Neural cell (in vitro differentiated cells): ENCODE data around the gene YBX2. TPM values are rescaled to one million over a fixed set of nuclear protein-coding genes. Genes with fewer than 3 reads are reported as not detected.

Experiments
- H2AFZ ChIP-seq: fragments of 200-600, 300-800 bp; sonication (generic), shearing (Covaris generic); 2 replicates; pipeline ENCODE4 v1.6.0; 2014; ENCODE audit warnings: low read depth, mild to moderate bottlenecking, antibody characterized with exemption, low read length, moderate library complexity
- H3F3A ChIP-seq: fragments of 200-600 bp; shearing (Covaris generic); 2 replicates; pipeline ENCODE4 v1.6.1; 2016; ENCODE audit warnings: mild to moderate bottlenecking, moderate library complexity, mixed read lengths, antibody characterized with exemption, low read length; ENCODE audit not compliant: insufficient read depth, poor library complexity, severe bottlenecking
- H3K27ac ChIP-seq: fragments of 200-600, 300-800 bp; sonication (generic), shearing (Covaris generic); 2 replicates; pipeline ENCODE4 v1.5.1; 2014; ENCODE audit warnings: mild to moderate bottlenecking, low read length, moderate library complexity
- H3K27me3 ChIP-seq: fragments of 300-800, 200-600 bp; sonication (generic), shearing (Covaris generic); 2 replicates; pipeline ENCODE4 v1.6.0; 2014; ENCODE audit warnings: mild to moderate bottlenecking, low read depth, low read length, moderate library complexity; ENCODE audit not compliant: insufficient read depth
- H3K36me3 ChIP-seq: fragments of 300-800, 200-600 bp; sonication (generic), shearing (Covaris generic); 2 replicates; pipeline ENCODE4 v1.5.1; 2014; ENCODE audit warnings: mild to moderate bottlenecking, antibody characterized with exemption, low read length, moderate library complexity; ENCODE audit not compliant: insufficient read depth
- H3K4me2 ChIP-seq: fragments of 300-800, 200-600 bp; sonication (generic), shearing (Covaris generic); 2 replicates; pipeline ENCODE4 v1.6.0; 2014; ENCODE audit warnings: mild to moderate bottlenecking, low read length
- H3K4me3 ChIP-seq: fragments of 300-800, 200-600 bp; sonication (generic), shearing (Covaris generic); 2 replicates; pipeline ENCODE4 v1.5.1; 2014; ENCODE audit warnings: mild to moderate bottlenecking, low read length, moderate library complexity
- H3K79me2 ChIP-seq: fragments of 200-600 bp; shearing (Covaris generic); replicated peaks from 2 replicates; pipeline ENCODE4 v1.6.0; 2014; ENCODE audit warnings: mild to moderate bottlenecking, low read length, moderate library complexity; ENCODE audit not compliant: insufficient read depth
- H3K9ac ChIP-seq: fragments of 300-800, 200-600 bp; sonication (generic), shearing (Covaris generic); 2 replicates; pipeline ENCODE4 v1.6.1; 2016; ENCODE audit warnings: mild to moderate bottlenecking, low read length, mixed read lengths
- H3K9me2 ChIP-seq: fragments of 200-600 bp; shearing (Covaris generic); 2 replicates; pipeline ENCODE4 v1.6.1; 2016; ENCODE audit warnings: mild to moderate bottlenecking, low read length, mixed read lengths; ENCODE audit not compliant: insufficient read depth
- H3K9me3 ChIP-seq: fragments of 200-600, 300-800 bp; sonication (generic), shearing (Covaris generic); 2 replicates; pipeline ENCODE4 v1.6.1; 2016; ENCODE audit warnings: mild to moderate bottlenecking, mixed run types, low read length, moderate library complexity, mixed read lengths
- H4K20me1 ChIP-seq: fragments of 200-600 bp; shearing (Covaris generic); 2 replicates; pipeline ENCODE4 v1.6.1; 2016; ENCODE audit warnings: mild to moderate bottlenecking, mixed run types; ENCODE audit not compliant: insufficient read depth
- EP300 ChIP-seq: fragments of 450-650 bp; conservative IDR thresholded peaks from 2 replicates; pipeline ENCODE4 v1.6.1; 2014; ENCODE audit warnings: antibody characterized with exemption, mild to moderate bottlenecking, moderate library complexity; ENCODE audit not compliant: poor library complexity, severe bottlenecking
- EZH2 ChIP-seq: fragments of 200-600, 300-800 bp; shearing (Covaris generic), sonication (generic); IDR thresholded peaks from 2 replicates; pipeline ENCODE4 v1.6.1; 2014; ENCODE audit warnings: antibody characterized with exemption, low read length, borderline replicate concordance, mild to moderate bottlenecking; ENCODE audit not compliant: insufficient read depth, poor library complexity, severe bottlenecking
- MXI1 ChIP-seq: fragments of 450-650 bp; conservative IDR thresholded peaks from 2 replicates; pipeline ENCODE4 v1.6.1; 2014; ENCODE audit warnings: antibody characterized with exemption, mild to moderate bottlenecking; ENCODE audit not compliant: poor library complexity, severe bottlenecking
- POLR2AphosphoS5 ChIP-seq: IDR thresholded peaks from 2 replicates; pipeline ENCODE4 v1.6.1; 2012
- RAD21 ChIP-seq: fragments of 450-650 bp; conservative IDR thresholded peaks from 2 replicates; pipeline ENCODE4 v1.6.1; 2014; ENCODE audit warnings: antibody characterized with exemption, mild to moderate bottlenecking, moderate library complexity
- SMC3 ChIP-seq: fragments of 450-650 bp; conservative IDR thresholded peaks from 2 replicates; pipeline ENCODE4 v1.6.1; 2014; ENCODE audit warnings: antibody characterized with exemption, mild to moderate bottlenecking, moderate library complexity; ENCODE audit not compliant: poor library complexity
- TAF1 ChIP-seq: IDR thresholded peaks from 2 replicates; pipeline ENCODE4 v1.6.1; 2012; ENCODE audit warnings: low read depth
- polyA plus RNA-seq: library from polyadenylated mRNA; depleted of rRNA; stranded (reverse); fragments of >200 nt; gene quantifications from 2 replicates; pipeline ENCODE4 v1.2.3, GENCODE V29; 2014
- TF ChIP-seq, protein P1 (sequence below): IDR thresholded peaks from 2 replicates; pipeline ENCODE4 v1.6.1; 2012; ENCODE audit warnings: borderline replicate concordance
- TF ChIP-seq, protein P2 (sequence below): fragments of 450-650 bp; IDR thresholded peaks from 2 replicates; pipeline ENCODE4 v1.5.1; 2014; ENCODE audit warnings: antibody characterized with exemption, mild to moderate bottlenecking, moderate library complexity; ENCODE audit not compliant: poor library complexity, severe bottlenecking

The YBX2 gene
- polyA plus RNA-seq, 1 donor from 2014 or later = 2.1 TPM

DNA sequence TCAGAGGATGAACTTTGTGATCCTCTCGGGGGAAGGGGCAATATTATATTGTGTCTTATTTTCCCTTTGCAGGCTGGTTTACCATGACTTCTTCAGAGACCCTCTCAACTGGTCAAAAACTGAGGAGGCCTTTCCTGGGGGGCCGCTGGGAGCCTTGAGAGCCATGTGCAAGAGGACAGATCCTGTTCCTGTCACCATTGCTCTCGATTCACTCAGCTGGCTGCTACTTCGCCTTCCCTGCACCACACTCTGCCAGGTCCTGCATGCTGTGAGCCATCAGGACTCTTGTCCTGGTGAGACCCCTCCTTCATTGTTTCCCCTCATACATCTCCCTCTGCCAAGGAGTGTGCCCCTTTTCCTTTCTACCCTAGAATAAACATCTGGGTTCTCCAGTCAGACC is 39.9 kb downstream of the YBX2 start:
- Histone ChIP-seq H3K27me3 (peaks cover 6% of the 10 kb centered on the region), H3K9me3 (no peaks in the 10 kb centered on the region), H3K9me2 (no peaks in the 10 kb centered on the region), H3K4me2 (no peak overlapping the region), H3F3A (no peaks in the 10 kb centered on the region), H3K79me2 (peaks cover 30% of the 10 kb centered on the region), H4K20me1 (no peaks in the 10 kb centered on the region), H3K4me3 (no peak overlapping the region), H3K36me3 (peaks cover 4% of the 10 kb centered on the region), H3K27ac (no peak overlapping the region), H2AFZ (no peak overlapping the region), H3K9ac (no peak overlapping the region)
- no peak for TF ChIP-seq TAF1
- no peak for TF ChIP-seq EZH2
- TF ChIP-seq POLR2AphosphoS5 = no peak
- no peak for TF ChIP-seq SMC3
- no peak for TF ChIP-seq EP300
- TF ChIP-seq, protein P1, sequence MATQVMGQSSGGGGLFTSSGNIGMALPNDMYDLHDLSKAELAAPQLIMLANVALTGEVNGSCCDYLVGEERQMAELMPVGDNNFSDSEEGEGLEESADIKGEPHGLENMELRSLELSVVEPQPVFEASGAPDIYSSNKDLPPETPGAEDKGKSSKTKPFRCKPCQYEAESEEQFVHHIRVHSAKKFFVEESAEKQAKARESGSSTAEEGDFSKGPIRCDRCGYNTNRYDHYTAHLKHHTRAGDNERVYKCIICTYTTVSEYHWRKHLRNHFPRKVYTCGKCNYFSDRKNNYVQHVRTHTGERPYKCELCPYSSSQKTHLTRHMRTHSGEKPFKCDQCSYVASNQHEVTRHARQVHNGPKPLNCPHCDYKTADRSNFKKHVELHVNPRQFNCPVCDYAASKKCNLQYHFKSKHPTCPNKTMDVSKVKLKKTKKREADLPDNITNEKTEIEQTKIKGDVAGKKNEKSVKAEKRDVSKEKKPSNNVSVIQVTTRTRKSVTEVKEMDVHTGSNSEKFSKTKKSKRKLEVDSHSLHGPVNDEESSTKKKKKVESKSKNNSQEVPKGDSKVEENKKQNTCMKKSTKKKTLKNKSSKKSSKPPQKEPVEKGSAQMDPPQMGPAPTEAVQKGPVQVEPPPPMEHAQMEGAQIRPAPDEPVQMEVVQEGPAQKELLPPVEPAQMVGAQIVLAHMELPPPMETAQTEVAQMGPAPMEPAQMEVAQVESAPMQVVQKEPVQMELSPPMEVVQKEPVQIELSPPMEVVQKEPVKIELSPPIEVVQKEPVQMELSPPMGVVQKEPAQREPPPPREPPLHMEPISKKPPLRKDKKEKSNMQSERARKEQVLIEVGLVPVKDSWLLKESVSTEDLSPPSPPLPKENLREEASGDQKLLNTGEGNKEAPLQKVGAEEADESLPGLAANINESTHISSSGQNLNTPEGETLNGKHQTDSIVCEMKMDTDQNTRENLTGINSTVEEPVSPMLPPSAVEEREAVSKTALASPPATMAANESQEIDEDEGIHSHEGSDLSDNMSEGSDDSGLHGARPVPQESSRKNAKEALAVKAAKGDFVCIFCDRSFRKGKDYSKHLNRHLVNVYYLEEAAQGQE = no peak
- TF ChIP-seq, protein P2, sequence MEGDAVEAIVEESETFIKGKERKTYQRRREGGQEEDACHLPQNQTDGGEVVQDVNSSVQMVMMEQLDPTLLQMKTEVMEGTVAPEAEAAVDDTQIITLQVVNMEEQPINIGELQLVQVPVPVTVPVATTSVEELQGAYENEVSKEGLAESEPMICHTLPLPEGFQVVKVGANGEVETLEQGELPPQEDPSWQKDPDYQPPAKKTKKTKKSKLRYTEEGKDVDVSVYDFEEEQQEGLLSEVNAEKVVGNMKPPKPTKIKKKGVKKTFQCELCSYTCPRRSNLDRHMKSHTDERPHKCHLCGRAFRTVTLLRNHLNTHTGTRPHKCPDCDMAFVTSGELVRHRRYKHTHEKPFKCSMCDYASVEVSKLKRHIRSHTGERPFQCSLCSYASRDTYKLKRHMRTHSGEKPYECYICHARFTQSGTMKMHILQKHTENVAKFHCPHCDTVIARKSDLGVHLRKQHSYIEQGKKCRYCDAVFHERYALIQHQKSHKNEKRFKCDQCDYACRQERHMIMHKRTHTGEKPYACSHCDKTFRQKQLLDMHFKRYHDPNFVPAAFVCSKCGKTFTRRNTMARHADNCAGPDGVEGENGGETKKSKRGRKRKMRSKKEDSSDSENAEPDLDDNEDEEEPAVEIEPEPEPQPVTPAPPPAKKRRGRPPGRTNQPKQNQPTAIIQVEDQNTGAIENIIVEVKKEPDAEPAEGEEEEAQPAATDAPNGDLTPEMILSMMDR = no peak
- no peak for TF ChIP-seq RAD21
- no peak for TF ChIP-seq MXI1

GRCh38 chr17:7253082-7253481 is 41.4 kb downstream of the YBX2 start:
- no peak overlapping the region for H2AFZ ChIP-seq

More at GRCh38 chr17:7253082-7253481, 41.4 kb downstream of the YBX2 start:
- TF ChIP-seq TAF1 = no peak
- no peak for TF ChIP-seq MXI1
- no peak for TF ChIP-seq EZH2
- no peak for TF ChIP-seq POLR2AphosphoS5
- TF ChIP-seq EP300 = no peak
- TF ChIP-seq, protein P1 = no peak
- TF ChIP-seq, protein P2 = no peak
- TF ChIP-seq RAD21 = no peak
- H4K20me1 ChIP-seq = no peaks in the 10 kb centered on the region
- no peaks in the 10 kb centered on the region for H3F3A ChIP-seq
- peaks cover 44% of the 10 kb centered on the region for H3K79me2 ChIP-seq
- H3K9me3 ChIP-seq = no peaks in the 10 kb centered on the region
- peak overlapping the region; percentile 88 for H3K9ac ChIP-seq
- peak overlapping the region; percentile 95 for H3K4me2 ChIP-seq
- H3K4me3 ChIP-seq = peak overlapping the region; percentile 70
- no peaks in the 10 kb centered on the region for H3K27me3 ChIP-seq
- peak overlapping the region; percentile 97 for H3K27ac ChIP-seq
- no peaks in the 10 kb centered on the region for H3K36me3 ChIP-seq
- no peaks in the 10 kb centered on the region for H3K9me2 ChIP-seq
